GM21717 (cell line): Measurements from ENCODE around the gene IQGAP2.

Experiments used
- ATAC-seq: cut with Tn5 transposase; IDR thresholded peaks from one replicate; pipeline ENCODE4 v1.9.1; 2021; ENCODE audit warnings: mild to moderate bottlenecking, moderate library complexity; ENCODE audit not compliant: unreplicated experiment

IQGAP2 gene

GRCh38 chr5:76705574-76705973 lies 302.5 kb downstream of the IQGAP2 start:
- ATAC-seq = no peak

- no peak for ATAC-seq
Measured at GRCh38 chr5:76709762-76710161, 306.7 kb downstream of the IQGAP2 start.

GRCh38 chr5:76710991-76711390 lies 307.9 kb downstream of the IQGAP2 start:
- no peak for ATAC-seq

- ATAC-seq = no peak
Measured at GRCh38 chr5:76714751-76715485, 311.8 kb downstream of the IQGAP2 start.

- ATAC-seq = peak; percentile 19
Measured at GRCh38 chr5:76715486-76715735, 312.3 kb downstream of the IQGAP2 start.

GRCh38 chr5:76715736-76716455 lies 312.8 kb downstream of the IQGAP2 start, which contains the start of gene F2R:
F2R (plus strand) TSS chr5:76716126; CDS start chr5:76716308, 182 bp downstream.
- peak; percentile 64 for ATAC-seq

- no peak for ATAC-seq
Measured at GRCh38 chr5:76716456-76717157, 313.5 kb downstream of the IQGAP2 start.

GRCh38 chr5:76717222-76718083 lies 314.4 kb downstream of the IQGAP2 start:
- no peak for ATAC-seq

GRCh38 chr5:76718381-76718832 lies 315.3 kb downstream of the IQGAP2 start:
- ATAC-seq = no peak

GRCh38 chr5:76718880-76719279 lies 315.8 kb downstream of the IQGAP2 start:
- ATAC-seq = no peak

- ATAC-seq = peak; percentile 90
Measured at GRCh38 chr5:76720988-76721569, 318.0 kb downstream of the IQGAP2 start.

- no peak for ATAC-seq
Measured at GRCh38 chr5:76723266-76723665, 320.2 kb downstream of the IQGAP2 start.

GRCh38 chr5:76723906-76724305 lies 320.8 kb downstream of the IQGAP2 start:
- no peak for ATAC-seq

- ATAC-seq = no peak
Measured at GRCh38 chr5:76724871-76725270, 321.8 kb downstream of the IQGAP2 start.

- no peak for ATAC-seq
Measured at GRCh38 chr5:76728965-76729364, 325.9 kb downstream of the IQGAP2 start.

GRCh38 chr5:76729373-76730290 lies 326.5 kb downstream of the IQGAP2 start:
- ATAC-seq = no peak

- ATAC-seq = peak; percentile 5
Measured at GRCh38 chr5:76732405-76733048, 329.4 kb downstream of the IQGAP2 start.

- ATAC-seq = peak; percentile 76
Measured at GRCh38 chr5:76733049-76733417, 329.9 kb downstream of the IQGAP2 start.
